KBM-7 (cell line): ENCODE measurements around the gene TMEM232.
"Not testable (repeated sequence)": the region's sequence is repeated elsewhere in the genome, so short reads cannot be mapped to it uniquely, and the experiment has no call there.

Experiments
- DNase-seq: peaks from one replicate; pipeline ENCODE4 v3.0.0-alpha.2; 2015
- in situ Hi-C: fragments of 300-500 bp; cut with MboI; formaldehyde crosslinking; loops from 2 replicates; pipeline ENCODE4 v1.14.3; 2020; ENCODE audit warnings: low sequenced_read_pairs, low pct_unique_long_range_greater_than_20kb, mixed read lengths

The TMEM232 gene

GRCh38 chr5:110545716-110546115 is 180.8 kb downstream of the TMEM232 start:
- no peak for DNase-seq
- in situ Hi-C loops = no loop called here

- no peak for DNase-seq
- in situ Hi-C loops = no loop called here
Observed at GRCh38 chr5:110544603-110545002, 181.9 kb downstream of the TMEM232 start.

GRCh38 chr5:110542949-110543348 is 183.5 kb downstream of the TMEM232 start:
- in situ Hi-C loops = no loop called here
- DNase-seq = no peak

GRCh38 chr5:110536120-110537115 is 190.1 kb downstream of the TMEM232 start:
- DNase-seq = no peak
- in situ Hi-C loops = no loop called here

GRCh38 chr5:110535146-110535545 is 191.3 kb downstream of the TMEM232 start:
- in situ Hi-C loops, DNase-seq: not testable (repeated sequence)

- in situ Hi-C loops = no loop called here
- DNase-seq = no peak
Observed at GRCh38 chr5:110525762-110526161, 200.7 kb downstream of the TMEM232 start.

GRCh38 chr5:110517396-110517795 is 209.1 kb downstream of the TMEM232 start:
- in situ Hi-C loops = no loop called here
- no peak for DNase-seq

- no peak for DNase-seq
- in situ Hi-C loops = no loop called here
Observed at GRCh38 chr5:110514030-110514429, 212.4 kb downstream of the TMEM232 start.

- in situ Hi-C loops = no loop called here
- no peak for DNase-seq
Observed at GRCh38 chr5:110512266-110512665, 214.2 kb downstream of the TMEM232 start.

GRCh38 chr5:110510146-110510545 is 216.3 kb downstream of the TMEM232 start:
- in situ Hi-C loops = no loop called here
- no peak for DNase-seq

- DNase-seq = no peak
- in situ Hi-C loops = no loop called here
Observed at GRCh38 chr5:110507972-110508371, 218.5 kb downstream of the TMEM232 start.

- in situ Hi-C loops = no loop called here
- DNase-seq = no peak
Observed at GRCh38 chr5:110506378-110506777, 220.1 kb downstream of the TMEM232 start.

GRCh38 chr5:110496276-110496675 is 230.2 kb downstream of the TMEM232 start:
- in situ Hi-C loops = no loop called here
- DNase-seq = no peak

- in situ Hi-C loops = no loop called here
- DNase-seq = no peak
Observed at GRCh38 chr5:110492446-110492845, 234.0 kb downstream of the TMEM232 start.

- in situ Hi-C loops = no loop called here
- DNase-seq = peak; percentile 69
Observed at GRCh38 chr5:110478895-110479294, 247.6 kb downstream of the TMEM232 start.

- in situ Hi-C loops = no loop called here
- no peak for DNase-seq
Observed at GRCh38 chr5:110477911-110478310, 248.6 kb downstream of the TMEM232 start.

- no peak for DNase-seq
- in situ Hi-C loops = no loop called here
Observed at GRCh38 chr5:110476164-110476563, 250.3 kb downstream of the TMEM232 start.

- no peak for DNase-seq
- in situ Hi-C loops = no loop called here
Observed at GRCh38 chr5:110475529-110475928, 250.9 kb downstream of the TMEM232 start.

- in situ Hi-C loops = no loop called here
- DNase-seq = no peak
Observed at GRCh38 chr5:110469486-110469885, 257.0 kb downstream of the TMEM232 start.

GRCh38 chr5:110463106-110463505 is 263.4 kb downstream of the TMEM232 start:
- in situ Hi-C loops = no loop called here

GRCh38 chr5:110460837-110461236 is 265.6 kb downstream of the TMEM232 start:
- DNase-seq = no peak
- in situ Hi-C loops = no loop called here

More at GRCh38 chr5:110463106-110463505, 263.4 kb downstream of the TMEM232 start:
- DNase-seq = no peak
